ENCODE data around the gene HARS1. TPM values are rescaled to one million over a fixed set of nuclear protein-coding genes. Genes with fewer than 3 reads are reported as not detected.
"Not testable (repeated sequence)": the region's sequence is repeated elsewhere in the genome, so short reads cannot be mapped to it uniquely, and the experiment has no call there.

The HARS1 gene
- total RNA-seq, 1 donor from 2014 or later, result 75.0 TPM

- H3K4me3 Mint-ChIP-seq (ENCODE audit: unreplicated experiment), result peak overlapping the region; percentile 7
- peaks cover 19% of the 10 kb centered on the region for H3K9me3 Mint-ChIP-seq (ENCODE audit: unreplicated experiment)
- TF ChIP-seq, protein P1, sequence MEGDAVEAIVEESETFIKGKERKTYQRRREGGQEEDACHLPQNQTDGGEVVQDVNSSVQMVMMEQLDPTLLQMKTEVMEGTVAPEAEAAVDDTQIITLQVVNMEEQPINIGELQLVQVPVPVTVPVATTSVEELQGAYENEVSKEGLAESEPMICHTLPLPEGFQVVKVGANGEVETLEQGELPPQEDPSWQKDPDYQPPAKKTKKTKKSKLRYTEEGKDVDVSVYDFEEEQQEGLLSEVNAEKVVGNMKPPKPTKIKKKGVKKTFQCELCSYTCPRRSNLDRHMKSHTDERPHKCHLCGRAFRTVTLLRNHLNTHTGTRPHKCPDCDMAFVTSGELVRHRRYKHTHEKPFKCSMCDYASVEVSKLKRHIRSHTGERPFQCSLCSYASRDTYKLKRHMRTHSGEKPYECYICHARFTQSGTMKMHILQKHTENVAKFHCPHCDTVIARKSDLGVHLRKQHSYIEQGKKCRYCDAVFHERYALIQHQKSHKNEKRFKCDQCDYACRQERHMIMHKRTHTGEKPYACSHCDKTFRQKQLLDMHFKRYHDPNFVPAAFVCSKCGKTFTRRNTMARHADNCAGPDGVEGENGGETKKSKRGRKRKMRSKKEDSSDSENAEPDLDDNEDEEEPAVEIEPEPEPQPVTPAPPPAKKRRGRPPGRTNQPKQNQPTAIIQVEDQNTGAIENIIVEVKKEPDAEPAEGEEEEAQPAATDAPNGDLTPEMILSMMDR (IDR thresholded peaks at IDR 0.05; ENCODE audit: unreplicated experiment), result no peak
- peaks cover 15% of the 10 kb centered on the region for H3K36me3 Mint-ChIP-seq (ENCODE audit: low read depth, unreplicated experiment)
- H3K27ac Mint-ChIP-seq (ENCODE audit: unreplicated experiment), result no peak overlapping the region
- H3K27me3 Mint-ChIP-seq (ENCODE audit: unreplicated experiment), result peaks cover under 1% of the 10 kb centered on the region
- no peaks in the 10 kb centered on the region for H3K4me1 Mint-ChIP-seq (ENCODE audit: unreplicated experiment)
- no peak for DNase-seq (ENCODE audit: low spot score)
Observed at GRCh38 chr5:140630292-140631035, 60.7 kb downstream of the HARS1 start.

- peaks cover 2% of the 10 kb centered on the region for H3K4me1 Mint-ChIP-seq (ENCODE audit: unreplicated experiment)
- no peaks in the 10 kb centered on the region for H3K27me3 Mint-ChIP-seq (ENCODE audit: unreplicated experiment)
- TF ChIP-seq, protein P1 (IDR thresholded peaks at IDR 0.05; ENCODE audit: unreplicated experiment), result no peak
- no peak for DNase-seq (ENCODE audit: low spot score)
- no peak overlapping the region for H3K4me3 Mint-ChIP-seq (ENCODE audit: unreplicated experiment)
- peaks cover 17% of the 10 kb centered on the region for H3K36me3 Mint-ChIP-seq (ENCODE audit: low read depth, unreplicated experiment)
- no peak overlapping the region for H3K27ac Mint-ChIP-seq (ENCODE audit: unreplicated experiment)
- H3K9me3 Mint-ChIP-seq (ENCODE audit: unreplicated experiment), result peaks cover 19% of the 10 kb centered on the region
Observed at GRCh38 chr5:140628711-140629110, 62.5 kb downstream of the HARS1 start.

- Mint-ChIP-seq H3K27ac (ENCODE audit: unreplicated experiment) (no peak overlapping the region), H3K36me3 (ENCODE audit: low read depth, unreplicated experiment) (peaks cover 17% of the 10 kb centered on the region), H3K4me1 (ENCODE audit: unreplicated experiment) (peaks cover 2% of the 10 kb centered on the region), H3K9me3 (ENCODE audit: unreplicated experiment) (peaks cover 19% of the 10 kb centered on the region), H3K27me3 (ENCODE audit: unreplicated experiment) (no peaks in the 10 kb centered on the region), H3K4me3 (ENCODE audit: unreplicated experiment) (peak overlapping the region; percentile 70)
- TF ChIP-seq, protein P1 (IDR thresholded peaks at IDR 0.05; ENCODE audit: unreplicated experiment), result no peak
- no peak for DNase-seq (ENCODE audit: low spot score)
Observed at GRCh38 chr5:140627972-140628371, 63.2 kb downstream of the HARS1 start.

- H3K9me3 Mint-ChIP-seq (ENCODE audit: unreplicated experiment), result peaks cover 10% of the 10 kb centered on the region
- H3K27ac Mint-ChIP-seq (ENCODE audit: unreplicated experiment); H3K27me3 Mint-ChIP-seq (ENCODE audit: unreplicated experiment); DNase-seq (ENCODE audit: low spot score); H3K4me1 Mint-ChIP-seq (ENCODE audit: unreplicated experiment); H3K4me3 Mint-ChIP-seq (ENCODE audit: unreplicated experiment): not testable (repeated sequence)
- peaks cover 15% of the 10 kb centered on the region for H3K36me3 Mint-ChIP-seq (ENCODE audit: low read depth, unreplicated experiment)
Observed at GRCh38 chr5:140624886-140625285, 66.3 kb downstream of the HARS1 start.

Small RNA genes within 50 kb of the gene (microRNA-seq; reads per million reads assigned to microRNA genes)
- gene MIR3655 (ENCODE audit: unreplicated experiment), result 1.1 reads per million, percentile 14 among the genes with 10 or more reads in this experiment

Other genes with a start within 250 kb of the HARS1 start
- gene EIF4EBP3, start 143.7 kb downstream of the HARS1 start, total RNA-seq (ENCODE audit: unreplicated experiment), result 16.4 TPM
- gene SRA1, start 133.9 kb downstream of the HARS1 start, total RNA-seq (ENCODE audit: unreplicated experiment), result 17.1 TPM
- gene APBB3, start 126.8 kb downstream of the HARS1 start, total RNA-seq (ENCODE audit: unreplicated experiment), result 24.6 TPM
- gene SLC35A4, start 126.5 kb downstream of the HARS1 start, total RNA-seq (ENCODE audit: unreplicated experiment), result 91.2 TPM
- not detected for gene CD14, start 58.2 kb downstream of the HARS1 start, total RNA-seq (ENCODE audit: unreplicated experiment)
- 22.7 TPM for gene TMCO6, start 51.9 kb downstream of the HARS1 start, total RNA-seq (ENCODE audit: unreplicated experiment)
- 56.0 TPM for gene NDUFA2, start 43.7 kb downstream of the HARS1 start, total RNA-seq (ENCODE audit: unreplicated experiment)
- 76.1 TPM for gene IK, start 43.5 kb downstream of the HARS1 start, total RNA-seq (ENCODE audit: unreplicated experiment)
- 28.5 TPM for gene WDR55, start 26.5 kb downstream of the HARS1 start, total RNA-seq (ENCODE audit: unreplicated experiment)
- 1.8 TPM for gene DND1, start 17.8 kb downstream of the HARS1 start, total RNA-seq (ENCODE audit: unreplicated experiment)
- gene HARS2, start 85 bp upstream of the HARS1 start, total RNA-seq (ENCODE audit: unreplicated experiment), result 37.0 TPM
- gene ZMAT2, start 9.1 kb upstream of the HARS1 start, total RNA-seq (ENCODE audit: unreplicated experiment), result 51.0 TPM
- 0.13 TPM for gene PCDHA1, start 94.8 kb upstream of the HARS1 start, total RNA-seq (ENCODE audit: unreplicated experiment)
- 4.2 TPM for gene PCDHA2, start 103.5 kb upstream of the HARS1 start, total RNA-seq (ENCODE audit: unreplicated experiment)
- gene PCDHA3, start 109.7 kb upstream of the HARS1 start, total RNA-seq (ENCODE audit: unreplicated experiment), result 2.6 TPM
- gene PCDHA4, start 115.7 kb upstream of the HARS1 start, total RNA-seq (ENCODE audit: unreplicated experiment), result 9.9 TPM
- 2.7 TPM for gene PCDHA5, start 130.2 kb upstream of the HARS1 start, total RNA-seq (ENCODE audit: unreplicated experiment)
- 2.3 TPM for gene PCDHA6, start 136.6 kb upstream of the HARS1 start, total RNA-seq (ENCODE audit: unreplicated experiment)
- gene PCDHA7, start 142.9 kb upstream of the HARS1 start, total RNA-seq (ENCODE audit: unreplicated experiment), result 2.9 TPM
- 1.6 TPM for gene PCDHA8, start 149.8 kb upstream of the HARS1 start, total RNA-seq (ENCODE audit: unreplicated experiment)
- 1.7 TPM for gene PCDHA9, start 157.0 kb upstream of the HARS1 start, total RNA-seq (ENCODE audit: unreplicated experiment)
- 16.9 TPM for gene PCDHA10, start 164.5 kb upstream of the HARS1 start, total RNA-seq (ENCODE audit: unreplicated experiment)
- 7.8 TPM for gene PCDHA11, start 177.6 kb upstream of the HARS1 start, total RNA-seq (ENCODE audit: unreplicated experiment)
- 9.7 TPM for gene PCDHA12, start 183.9 kb upstream of the HARS1 start, total RNA-seq (ENCODE audit: unreplicated experiment)
- gene PCDHA13, start 190.8 kb upstream of the HARS1 start, total RNA-seq (ENCODE audit: unreplicated experiment), result 2.5 TPM
- 7.5 TPM for gene PCDHAC1, start 234.9 kb upstream of the HARS1 start, total RNA-seq (ENCODE audit: unreplicated experiment)